ENCODE results near the gene FETUB. TPM values are rescaled to one million over a fixed set of nuclear protein-coding genes. Genes with fewer than 3 reads are reported as not detected.

FETUB gene
- total RNA-seq, 1 donor from 2014 or later, result not detected

GRCh38 chr3:186670155-186670554 is 30.0 kb downstream of the FETUB start:
- Histone ChIP-seq H3K27ac (no peak overlapping the region), H3K36me3 (no peaks in the 10 kb centered on the region), H3K4me1 (no peaks in the 10 kb centered on the region), H3K4me3 (no peak overlapping the region), H3K27me3 (no peaks in the 10 kb centered on the region), H3K9me3 (no peaks in the 10 kb centered on the region)
- DNase-seq, result no peak
- intact Hi-C loops (cut with DNase I), result no loop called here
- ATAC-seq, result no peak
- TF ChIP-seq, protein P1, sequence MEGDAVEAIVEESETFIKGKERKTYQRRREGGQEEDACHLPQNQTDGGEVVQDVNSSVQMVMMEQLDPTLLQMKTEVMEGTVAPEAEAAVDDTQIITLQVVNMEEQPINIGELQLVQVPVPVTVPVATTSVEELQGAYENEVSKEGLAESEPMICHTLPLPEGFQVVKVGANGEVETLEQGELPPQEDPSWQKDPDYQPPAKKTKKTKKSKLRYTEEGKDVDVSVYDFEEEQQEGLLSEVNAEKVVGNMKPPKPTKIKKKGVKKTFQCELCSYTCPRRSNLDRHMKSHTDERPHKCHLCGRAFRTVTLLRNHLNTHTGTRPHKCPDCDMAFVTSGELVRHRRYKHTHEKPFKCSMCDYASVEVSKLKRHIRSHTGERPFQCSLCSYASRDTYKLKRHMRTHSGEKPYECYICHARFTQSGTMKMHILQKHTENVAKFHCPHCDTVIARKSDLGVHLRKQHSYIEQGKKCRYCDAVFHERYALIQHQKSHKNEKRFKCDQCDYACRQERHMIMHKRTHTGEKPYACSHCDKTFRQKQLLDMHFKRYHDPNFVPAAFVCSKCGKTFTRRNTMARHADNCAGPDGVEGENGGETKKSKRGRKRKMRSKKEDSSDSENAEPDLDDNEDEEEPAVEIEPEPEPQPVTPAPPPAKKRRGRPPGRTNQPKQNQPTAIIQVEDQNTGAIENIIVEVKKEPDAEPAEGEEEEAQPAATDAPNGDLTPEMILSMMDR (IDR thresholded peaks at IDR 0.05), result no peak

DNA sequence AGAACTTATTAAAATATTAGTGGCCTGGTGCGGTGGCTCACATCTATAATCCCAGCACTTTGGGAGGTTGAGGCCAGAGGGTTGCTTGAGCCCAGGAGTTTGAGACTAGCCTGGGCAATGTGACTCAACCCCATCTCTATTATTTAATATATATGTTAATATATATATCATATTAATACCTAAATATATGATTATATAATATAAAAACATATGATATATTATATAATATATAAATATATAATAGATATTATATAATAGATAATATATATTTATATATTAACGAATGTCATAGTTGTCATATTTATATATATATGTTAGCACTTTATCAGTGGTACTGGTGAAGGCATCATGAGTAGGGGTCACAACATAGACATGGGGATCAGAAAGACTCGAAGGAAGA is 30.9 kb downstream of the FETUB start:
- Histone ChIP-seq H3K27ac (no peak overlapping the region), H3K27me3 (no peaks in the 10 kb centered on the region), H3K4me3 (no peak overlapping the region), H3K4me1 (no peaks in the 10 kb centered on the region), H3K36me3 (no peaks in the 10 kb centered on the region), H3K9me3 (no peaks in the 10 kb centered on the region)
- TF ChIP-seq, protein P1 (IDR thresholded peaks at IDR 0.05), result no peak
- intact Hi-C loops (cut with DNase I), result no loop called here
- DNase-seq, result no peak
- ATAC-seq, result no peak

- Histone ChIP-seq H3K4me3 (no peak overlapping the region), H3K27me3 (no peaks in the 10 kb centered on the region), H3K27ac (no peak overlapping the region), H3K36me3 (no peaks in the 10 kb centered on the region), H3K4me1 (no peaks in the 10 kb centered on the region), H3K9me3 (no peaks in the 10 kb centered on the region)
- TF ChIP-seq, protein P1 (IDR thresholded peaks at IDR 0.05), result no peak
- DNase-seq, result no peak
- ATAC-seq, result no peak
- intact Hi-C loops (cut with DNase I), result no loop called here
These were observed 38.4 kb downstream of the FETUB start for GRCh38 chr3:186678604-186679003.

GRCh38 chr3:186679151-186679550 is 39.0 kb downstream of the FETUB start:
- no peak for ATAC-seq
- no peak overlapping the region for H3K4me3 ChIP-seq
- H3K4me1 ChIP-seq, result no peaks in the 10 kb centered on the region
- no peaks in the 10 kb centered on the region for H3K36me3 ChIP-seq
- H3K9me3 ChIP-seq, result no peaks in the 10 kb centered on the region
- TF ChIP-seq, protein P1 (IDR thresholded peaks at IDR 0.05), result no peak
- H3K27me3 ChIP-seq, result no peaks in the 10 kb centered on the region
- intact Hi-C loops (cut with DNase I), result no loop called here
- no peak for DNase-seq
- no peak overlapping the region for H3K27ac ChIP-seq

- TF ChIP-seq, protein P1 (IDR thresholded peaks at IDR 0.05), result no peak
- intact Hi-C loops (cut with DNase I), result no loop called here
- H3K9me3 ChIP-seq, result no peaks in the 10 kb centered on the region
- ATAC-seq (no peak), DNase-seq (no peak)
- H3K4me3 ChIP-seq, result no peak overlapping the region
- no peaks in the 10 kb centered on the region for H3K27me3 ChIP-seq
- no peak overlapping the region for H3K27ac ChIP-seq
- H3K36me3 ChIP-seq, result no peaks in the 10 kb centered on the region
- H3K4me1 ChIP-seq, result no peaks in the 10 kb centered on the region
These were observed 40.7 kb downstream of the FETUB start for GRCh38 chr3:186680869-186681268.

GRCh38 chr3:186682812-186683211 is 42.6 kb downstream of the FETUB start:
- Histone ChIP-seq H3K9me3 (no peaks in the 10 kb centered on the region), H3K27ac (no peak overlapping the region), H3K36me3 (no peaks in the 10 kb centered on the region), H3K27me3 (no peaks in the 10 kb centered on the region), H3K4me1 (no peaks in the 10 kb centered on the region), H3K4me3 (no peak overlapping the region)
- ATAC-seq (no peak), DNase-seq (no peak)
- intact Hi-C loops (cut with DNase I), result no loop called here
- TF ChIP-seq, protein P1 (IDR thresholded peaks at IDR 0.05), result no peak

All from upper lobe of right lung (tissue), 1 donor.